ENCODE data around the gene DCTN2. TPM values are rescaled to one million over a fixed set of nuclear protein-coding genes. Genes with fewer than 3 reads are reported as not detected.
"Not testable (repeated sequence)": the region's sequence is repeated elsewhere in the genome, so short reads cannot be mapped to it uniquely, and the experiment has no call there.

Gene DCTN2
- polyA plus RNA-seq, 1 donor: 171 TPM

DNA sequence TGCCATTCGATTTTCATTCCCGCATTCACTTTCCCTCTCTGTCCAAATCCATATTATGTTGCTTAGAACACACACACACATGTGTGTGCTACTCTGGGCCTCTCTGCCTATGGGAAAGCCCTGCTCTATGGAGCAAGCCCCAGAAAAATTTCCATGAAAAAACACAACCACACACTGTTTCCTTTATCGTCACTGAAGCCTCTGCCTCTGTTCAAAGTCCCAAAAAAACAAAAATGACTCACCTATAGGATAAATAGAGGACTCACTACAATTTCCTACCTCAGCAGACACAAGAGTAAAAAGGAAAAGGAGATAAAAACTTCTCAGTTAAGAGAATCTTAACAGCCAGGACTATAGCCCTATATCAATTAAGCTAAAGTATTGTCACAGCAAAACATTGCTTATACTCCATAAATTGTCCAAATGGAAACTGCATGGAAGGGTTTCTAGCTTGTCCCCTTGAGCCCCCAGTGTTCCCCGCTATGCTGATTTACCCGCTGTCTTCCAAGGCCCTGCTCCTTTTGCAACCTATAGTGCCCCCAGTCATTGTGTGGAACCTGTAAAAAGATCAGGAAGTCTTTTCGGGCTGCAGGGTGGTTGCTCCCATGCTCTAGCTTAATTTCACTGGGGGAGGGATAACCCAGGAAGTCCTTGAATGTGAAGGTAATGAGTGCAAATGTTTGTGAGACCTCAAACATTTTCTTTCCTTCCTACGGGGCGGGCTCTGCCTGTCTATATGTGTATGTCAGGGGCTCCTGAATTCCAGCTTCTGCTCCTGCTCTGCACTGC is 32.9 kb upstream of the DCTN2 start:
- DNase-seq: no peak

DNA sequence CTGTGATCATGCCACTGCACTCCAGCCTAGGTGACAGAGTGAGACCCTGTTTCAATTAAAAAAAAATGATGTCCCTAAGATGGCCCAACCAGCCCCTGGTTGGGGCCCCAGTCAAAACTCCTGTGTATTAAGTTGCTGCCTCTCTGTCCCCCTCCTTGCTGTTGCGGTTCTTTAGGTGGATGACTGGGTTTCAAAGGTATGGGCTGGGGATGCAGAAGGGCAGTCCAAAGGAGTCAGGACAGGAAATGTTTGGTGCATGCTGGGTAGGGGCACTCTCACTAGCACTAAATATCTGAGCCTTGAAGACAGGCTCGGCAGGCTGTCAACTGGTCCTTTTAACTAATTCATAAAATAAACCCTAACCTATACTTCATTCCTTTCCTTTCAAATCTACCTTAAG is 32.0 kb upstream of the DCTN2 start:
- DNase-seq: no peak

DNA sequence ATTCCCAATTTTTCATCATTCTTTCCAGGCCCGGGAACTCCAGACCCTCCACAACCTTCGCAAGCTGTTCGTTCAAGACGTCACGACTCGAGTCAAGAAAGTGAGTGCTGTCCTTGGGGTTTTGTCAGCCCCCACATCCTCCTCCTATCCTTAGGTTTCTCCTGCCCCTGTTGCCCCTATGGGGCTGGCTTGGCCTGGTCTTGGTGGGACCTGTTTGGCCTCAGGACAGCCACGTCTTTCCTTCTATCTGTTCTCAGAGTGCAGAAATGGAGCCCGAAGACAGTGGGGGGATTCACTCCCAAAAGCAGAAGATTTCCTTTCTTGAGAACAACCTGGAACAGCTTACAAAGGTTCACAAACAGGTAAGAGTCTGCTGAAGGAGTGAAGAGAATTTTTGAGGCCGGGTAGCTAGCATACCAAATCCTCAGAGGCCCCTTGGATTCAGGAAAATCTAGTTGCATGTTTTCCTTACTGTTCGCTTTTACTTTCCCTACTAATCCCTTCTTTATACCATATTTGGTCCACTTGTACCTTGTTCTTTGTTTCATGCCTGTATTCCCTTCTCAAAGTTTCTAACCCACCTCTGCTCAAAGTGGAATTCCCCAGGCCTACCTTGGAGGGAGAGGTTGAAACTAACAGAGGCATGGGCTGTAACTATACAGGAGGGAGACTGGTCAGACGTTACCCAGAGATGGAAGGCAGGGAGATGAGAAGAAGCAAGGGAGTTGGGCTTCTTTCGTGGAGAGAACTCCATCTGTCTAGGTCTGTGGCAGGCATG is 31.2 kb upstream of the DCTN2 start:
- no peak for DNase-seq

DNA sequence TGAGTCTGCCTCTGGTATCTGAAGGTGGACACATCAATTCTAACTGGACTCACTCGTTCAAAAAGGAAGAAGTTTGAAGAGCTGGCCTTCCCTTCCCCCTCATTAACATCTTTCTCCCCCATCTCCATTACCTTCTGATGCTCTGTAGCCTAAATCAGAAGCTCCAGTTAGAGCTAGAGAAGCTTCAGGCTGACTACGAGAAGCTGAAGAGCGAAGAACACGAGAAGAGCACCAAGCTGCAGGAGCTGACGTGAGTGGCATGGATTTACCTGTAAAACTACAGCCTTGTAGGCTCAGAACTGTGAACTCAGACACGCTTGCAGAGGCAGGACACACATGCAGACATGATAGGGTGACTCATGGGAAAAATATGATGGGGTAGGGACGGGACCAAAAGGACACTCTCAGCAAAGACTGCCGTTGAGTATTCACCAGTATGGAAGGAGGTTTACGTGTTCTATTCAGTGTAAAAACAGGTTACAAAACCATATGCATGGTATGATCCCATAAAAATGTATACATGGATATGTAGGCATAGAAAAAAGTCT is 29.7 kb upstream of the DCTN2 start:
- DNase-seq: no peak

- no peak for DNase-seq
Observed at GRCh38 chr12:57575771-57576612, 29.0 kb upstream of the DCTN2 start.

DNA sequence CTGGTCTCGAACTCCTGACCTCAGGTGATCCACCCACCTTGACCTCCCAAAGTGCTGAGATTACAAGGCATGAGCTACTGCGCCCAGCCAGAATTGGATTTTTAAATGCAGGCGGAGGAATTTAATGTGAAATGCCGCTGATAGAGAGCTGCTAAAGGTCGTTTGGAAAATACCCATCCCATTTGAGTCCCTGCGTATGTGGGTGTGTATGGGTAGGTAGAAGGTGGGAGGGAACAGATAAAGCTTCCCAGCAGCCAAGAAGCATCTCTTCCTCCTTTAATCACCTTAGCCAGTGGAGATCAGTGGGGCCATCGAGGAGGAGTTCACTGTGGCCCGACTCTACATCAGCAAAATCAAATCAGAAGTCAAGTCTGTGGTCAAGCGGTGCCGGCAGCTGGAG is 27.8 kb upstream of the DCTN2 start:
- no peak for DNase-seq

GRCh38 chr12:57571926-57572762 is 25.2 kb upstream of the DCTN2 start:
- no peak for DNase-seq

- not testable (repeated sequence) for DNase-seq
Observed at GRCh38 chr12:57570438-57570837, 23.4 kb upstream of the DCTN2 start.

DNA sequence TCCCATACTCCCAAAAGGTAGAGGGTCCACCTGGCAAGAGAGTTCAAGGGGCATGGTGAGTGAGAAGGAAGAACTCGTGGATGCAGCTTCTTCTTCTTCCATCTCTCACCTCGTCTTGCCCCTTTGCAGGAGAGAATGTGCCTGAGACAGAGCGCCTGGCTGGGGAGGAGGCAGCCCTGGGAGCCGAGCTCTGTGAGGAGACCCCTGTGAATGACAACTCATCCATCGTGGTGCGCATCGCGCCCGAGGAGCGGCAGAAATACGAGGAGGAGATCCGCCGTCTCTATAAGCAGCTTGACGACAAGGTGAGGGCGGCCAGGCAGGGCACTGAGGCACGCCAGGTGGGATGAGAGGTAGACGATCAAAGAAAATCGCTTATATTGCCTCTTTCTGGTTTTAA is 22.9 kb upstream of the DCTN2 start:
- no peak for DNase-seq

DNA sequence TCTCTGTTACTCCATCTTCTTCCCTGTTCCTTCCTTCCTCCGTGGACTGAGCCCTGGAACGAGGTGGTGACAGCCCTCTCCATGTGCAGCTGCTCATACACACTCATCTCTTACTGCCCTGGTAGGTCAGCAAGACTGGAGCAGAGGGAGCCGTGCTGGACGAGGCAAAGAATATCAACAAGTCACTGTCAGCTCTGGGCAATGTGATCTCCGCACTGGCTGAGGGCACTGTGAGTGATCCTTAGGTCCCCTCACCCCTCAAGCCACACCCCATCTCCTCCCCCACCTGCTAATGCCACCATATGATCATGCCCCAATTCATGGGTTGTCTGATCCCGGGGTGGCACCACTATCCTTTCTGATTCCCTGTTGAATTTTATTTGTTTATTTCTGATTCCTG is 21.8 kb upstream of the DCTN2 start:
- DNase-seq: no peak

DNA sequence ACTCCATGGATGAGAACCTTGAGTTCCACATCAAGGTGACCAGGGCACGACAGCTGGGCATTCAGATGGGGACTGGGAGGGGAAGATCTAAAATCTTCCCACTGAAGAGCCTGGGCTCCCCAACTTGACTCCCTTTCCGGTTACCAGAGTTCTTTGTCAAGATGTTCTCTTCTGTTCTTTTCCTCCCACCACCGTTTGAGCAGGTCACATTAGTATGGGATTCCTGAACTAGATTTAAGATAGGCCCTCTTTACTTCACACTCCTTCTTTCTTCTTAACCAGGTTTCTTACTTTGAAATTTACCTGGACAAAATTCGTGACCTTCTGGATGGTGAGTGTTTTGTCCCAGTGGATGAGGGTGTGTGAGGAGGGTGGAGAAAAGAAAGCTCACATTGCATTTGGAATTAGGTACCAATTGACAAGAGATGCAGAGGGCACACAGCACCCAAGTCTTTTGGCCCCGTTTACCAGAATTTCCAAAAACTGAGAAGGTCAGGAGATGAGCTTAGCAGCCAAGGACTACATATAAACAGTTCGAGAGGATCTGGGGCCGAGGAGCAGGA is 17.3 kb upstream of the DCTN2 start:
- DNase-seq: no peak

GRCh38 chr12:57563358-57563757 is 16.4 kb upstream of the DCTN2 start:
- no peak for DNase-seq

DNA sequence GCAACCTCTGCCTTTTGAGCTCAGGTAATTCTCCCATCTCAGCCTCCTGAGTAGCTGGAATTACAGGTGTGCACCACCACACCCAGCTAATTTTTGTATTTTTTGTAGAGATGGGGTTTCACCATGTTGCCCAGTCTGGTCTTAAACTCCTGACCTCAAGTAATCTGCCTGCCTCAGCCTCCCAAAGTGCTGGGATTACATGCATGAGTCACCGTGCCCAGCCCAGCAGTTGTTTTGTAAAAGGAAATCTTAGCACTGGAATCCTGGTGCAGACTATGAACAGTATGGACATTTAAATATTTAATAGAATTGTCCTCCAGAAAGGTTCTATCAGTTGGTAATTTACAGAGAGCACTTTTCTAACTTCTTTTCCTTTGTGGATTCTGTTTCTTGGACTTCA is 14.1 kb upstream of the DCTN2 start:
- DNase-seq: not testable (repeated sequence)

DNA sequence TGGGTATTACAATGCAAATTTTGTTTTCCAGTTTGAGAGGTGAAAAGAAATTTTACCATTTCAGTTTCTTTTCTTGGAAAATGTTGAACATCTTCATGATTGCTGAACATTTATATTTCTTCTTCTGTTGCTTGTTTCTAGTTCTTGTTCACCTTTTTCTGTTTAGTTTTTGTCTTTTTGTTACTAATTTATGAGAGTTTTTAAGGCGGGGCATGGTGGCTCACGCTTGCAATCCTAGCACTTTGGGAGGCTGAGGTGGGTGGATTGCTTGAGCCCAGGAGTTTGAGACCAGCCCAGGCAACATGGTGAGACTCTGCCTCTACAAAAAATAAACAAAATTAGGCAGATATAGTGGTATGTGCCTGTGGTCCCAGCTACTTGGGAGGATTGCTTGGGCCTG is 13.5 kb upstream of the DCTN2 start:
- no peak for DNase-seq

GRCh38 chr12:57558864-57559263 is 11.9 kb upstream of the DCTN2 start:
- no peak for DNase-seq

DNA sequence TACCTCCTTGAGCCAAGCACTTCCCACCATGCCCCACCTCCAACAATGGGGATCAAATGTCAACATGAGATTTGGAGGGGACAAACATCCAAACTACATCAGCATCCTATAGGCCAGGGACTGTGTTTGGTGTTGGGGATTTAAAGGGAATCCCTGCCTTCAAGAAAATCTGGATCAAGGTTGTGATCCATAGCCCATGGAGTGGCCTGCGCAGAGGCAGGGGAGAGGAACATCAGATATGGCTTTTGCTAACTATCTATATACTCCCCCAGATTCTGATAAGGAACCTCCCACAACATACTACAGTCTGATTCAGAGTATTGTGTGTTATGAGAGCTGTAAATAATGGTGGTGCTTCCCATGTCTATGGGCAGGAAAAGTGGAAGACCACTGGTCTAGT is 7.9 kb upstream of the DCTN2 start:
- no peak for DNase-seq

DNA sequence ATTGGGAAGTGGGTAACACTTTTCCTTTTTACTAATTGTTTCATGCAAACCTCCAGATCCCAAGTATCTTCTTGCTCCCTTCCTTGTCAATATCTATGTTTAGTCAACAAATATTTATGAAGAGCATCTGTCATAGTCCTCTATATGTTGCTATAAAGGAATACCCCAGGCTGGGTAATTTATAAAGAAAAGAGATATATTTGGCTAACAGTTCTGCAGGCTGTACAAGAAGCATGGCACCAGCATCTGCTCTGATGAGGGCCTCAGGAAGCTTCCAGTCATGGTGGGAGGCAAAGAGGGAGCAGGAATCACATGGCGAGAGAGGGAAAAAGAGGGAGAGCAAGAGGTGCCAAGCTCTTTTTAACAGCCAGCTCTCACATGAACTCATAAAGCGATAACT is 7.5 kb upstream of the DCTN2 start:
- DNase-seq: no peak

DNA sequence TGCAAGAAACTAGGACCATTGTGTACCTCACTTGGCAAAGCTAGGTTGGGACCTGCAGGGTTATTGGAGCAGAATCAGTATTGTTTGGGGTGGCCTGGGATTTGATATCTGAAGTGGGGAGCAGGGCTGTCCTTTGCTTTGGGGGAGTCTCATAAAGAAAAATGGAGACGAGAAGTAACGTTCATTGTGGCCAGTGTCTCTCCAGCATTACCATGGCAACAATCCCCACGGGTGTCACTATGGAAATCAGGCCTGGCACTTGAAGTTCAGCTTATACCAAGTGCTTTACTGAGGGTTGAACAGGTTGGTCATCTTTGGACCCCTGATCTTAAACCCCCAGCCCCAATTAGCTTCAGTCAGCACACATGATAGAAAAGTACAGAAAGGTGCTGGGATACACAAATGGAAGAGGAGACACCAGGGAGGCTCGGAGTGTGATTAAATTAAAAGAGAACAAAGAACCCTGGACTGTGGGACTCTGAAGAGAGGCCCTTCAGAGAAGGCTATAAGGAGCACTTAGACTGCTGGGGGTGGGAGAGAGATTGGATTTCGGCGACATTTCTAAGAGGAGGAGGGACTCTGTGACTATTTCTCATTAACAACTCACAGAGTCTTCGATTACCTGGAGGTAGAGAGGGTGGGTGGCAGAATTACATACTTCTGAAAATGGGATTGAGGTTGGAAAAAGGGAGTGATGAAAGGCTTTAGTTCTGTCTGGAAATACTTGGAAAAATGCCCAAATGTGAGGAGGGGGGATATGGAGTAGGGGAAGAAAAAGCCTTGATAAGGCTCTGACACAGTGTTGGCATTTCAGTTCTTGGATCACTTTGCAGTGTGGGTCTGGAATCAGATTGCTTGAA is 6.6 kb upstream of the DCTN2 start:
- no peak for DNase-seq

- DNase-seq: no peak
Observed at GRCh38 chr12:57552835-57553313, 5.9 kb upstream of the DCTN2 start.

GRCh38 chr12:57552306-57552651 is 5.3 kb upstream of the DCTN2 start:
- no peak for DNase-seq
